T-helper 17 cell (primary cell): ENCODE results near the gene SNRPD1. TPM values are rescaled to one million over a fixed set of nuclear protein-coding genes. Genes with fewer than 3 reads are reported as not detected.
"Not testable (repeated sequence)": the region's sequence is repeated elsewhere in the genome, so short reads cannot be mapped to it uniquely, and the experiment has no call there.

Experiments
- ATAC-seq: fragments of 150-1000 bp; cut with Tn5 transposase; 2 replicates; pipeline ENCODE4 v1.10.0; 2021; ENCODE audit warnings: mild to moderate bottlenecking, moderate library complexity
- DNase-seq, 3 donors: peaks; one replicate each; pipeline versions ENCODE4 v3.0.0 to v3.0.0-alpha.2; 2020 to 2021
- H3K9me3 ChIP-seq: one replicate; pipeline ENCODE4 v1.7.0; 2013; ENCODE audit warnings: low read length, mild to moderate bottlenecking; ENCODE audit not compliant: control insufficient read depth, poor library complexity, severe bottlenecking
- H3K27ac Mint-ChIP-seq: one replicate; pipeline ENCODE4 v1.8.0; 2022; ENCODE audit warnings: mild to moderate bottlenecking, moderate library complexity, mixed read lengths
- H3K27me3 Mint-ChIP-seq: one replicate; pipeline ENCODE4 v1.8.0; 2022; ENCODE audit warnings: mixed read lengths
- H3K36me3 Mint-ChIP-seq: one replicate; pipeline ENCODE4 v1.8.0; 2022; ENCODE audit warnings: low read depth, mixed read lengths
- H3K4me1 Mint-ChIP-seq: one replicate; pipeline ENCODE4 v1.8.0; 2022; ENCODE audit warnings: mild to moderate bottlenecking, mixed read lengths
- H3K4me3 Mint-ChIP-seq: one replicate; pipeline ENCODE4 v1.8.0; 2022; ENCODE audit warnings: mild to moderate bottlenecking, moderate library complexity, mixed read lengths
- total RNA-seq, 4 donors: library from RNA in 2 of 4; stranded (reverse) in 2 of 4; gene quantifications; one replicate each; pipeline ENCODE4 v1.2.3 and lab custom pipeline; 2022 to 2026

Gene SNRPD1
- total RNA-seq, 2 donors from 2014 or later, result 23.1 to 29.9 TPM

GRCh38 chr18:21604671-21605070 lies 7.4 kb upstream of the SNRPD1 start:
- Mint-ChIP-seq H3K4me1 (peaks cover 18% of the 10 kb centered on the region), H3K27me3 (no peaks in the 10 kb centered on the region), H3K36me3 (peaks cover 6% of the 10 kb centered on the region), H3K4me3 (no peak overlapping the region), H3K27ac (peak overlapping the region; percentile 29)
- no peaks in the 10 kb centered on the region for H3K9me3 ChIP-seq
- ATAC-seq (no peak), DNase-seq (no peak)

DNA sequence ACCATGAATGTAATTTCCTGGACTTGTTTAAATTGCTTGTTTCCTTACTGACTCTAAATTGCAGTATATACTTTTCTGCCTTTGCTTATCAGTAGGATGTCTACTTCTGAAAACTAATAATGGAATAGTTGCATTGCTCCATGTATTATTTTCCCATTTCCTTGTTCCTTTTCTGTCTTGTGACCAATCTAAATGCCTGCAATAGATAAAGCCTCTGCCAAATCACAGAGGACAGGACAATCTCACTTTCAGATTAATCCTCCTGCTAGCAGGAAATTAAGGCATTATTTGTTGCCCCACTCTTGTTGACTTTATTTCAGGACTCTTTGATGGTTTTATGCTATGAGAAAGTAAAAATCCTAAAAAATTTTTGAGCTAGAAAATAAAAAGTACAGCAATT lies 6.9 kb upstream of the SNRPD1 start:
- no peak for DNase-seq
- Mint-ChIP-seq H3K27me3 (no peaks in the 10 kb centered on the region), H3K27ac (peak overlapping the region; percentile 29), H3K4me3 (no peak overlapping the region), H3K4me1 (peaks cover 14% of the 10 kb centered on the region), H3K36me3 (peaks cover 5% of the 10 kb centered on the region)
- no peaks in the 10 kb centered on the region for H3K9me3 ChIP-seq
- ATAC-seq, result no peak

GRCh38 chr18:21611401-21612124 lies 551 bp upstream of the SNRPD1 start:
- not testable (repeated sequence) for DNase-seq, H3K36me3 Mint-ChIP-seq, H3K27me3 Mint-ChIP-seq, H3K9me3 ChIP-seq
- ATAC-seq, result peak; percentile 1
- H3K4me1 Mint-ChIP-seq, result peaks cover 19% of the 10 kb centered on the region
- peak overlapping the region; percentile 98 for H3K4me3 Mint-ChIP-seq
- H3K27ac Mint-ChIP-seq, result peak overlapping the region; percentile 97

GRCh38 chr18:21621640-21622039 lies 9.5 kb downstream of the SNRPD1 start:
- not testable (repeated sequence) for H3K4me3 Mint-ChIP-seq, H3K27me3 Mint-ChIP-seq, H3K27ac Mint-ChIP-seq, H3K9me3 ChIP-seq, H3K36me3 Mint-ChIP-seq, DNase-seq, H3K4me1 Mint-ChIP-seq, ATAC-seq

GRCh38 chr18:21629089-21629832 lies 17.1 kb downstream of the SNRPD1 start:
- Mint-ChIP-seq H3K4me3 (peak overlapping the region; percentile 83), H3K36me3 (no peaks in the 10 kb centered on the region)
- ATAC-seq, result peak; percentile 14

GRCh38 chr18:21632393-21632792 lies 20.3 kb downstream of the SNRPD1 start:
- no peaks in the 10 kb centered on the region for H3K27me3 Mint-ChIP-seq
- no peak for DNase-seq
- H3K4me1 Mint-ChIP-seq, result peaks cover 12% of the 10 kb centered on the region
- no peak overlapping the region for H3K27ac Mint-ChIP-seq
- no peak overlapping the region for H3K4me3 Mint-ChIP-seq
- ATAC-seq, result no peak
- H3K9me3 ChIP-seq, result no peaks in the 10 kb centered on the region
- H3K36me3 Mint-ChIP-seq, result no peaks in the 10 kb centered on the region

More at GRCh38 chr18:21629089-21629832, 17.1 kb downstream of the SNRPD1 start:
- H3K9me3 ChIP-seq, result no peaks in the 10 kb centered on the region
- peaks cover 12% of the 10 kb centered on the region for H3K4me1 Mint-ChIP-seq
- no peak for DNase-seq
- peak overlapping the region; percentile 95 for H3K27ac Mint-ChIP-seq
- no peaks in the 10 kb centered on the region for H3K27me3 Mint-ChIP-seq

GRCh38 chr18:21634588-21635199 lies 22.6 kb downstream of the SNRPD1 start:
- H3K27ac Mint-ChIP-seq, result no peak overlapping the region
- H3K4me1 Mint-ChIP-seq, result peaks cover 3% of the 10 kb centered on the region
- no peaks in the 10 kb centered on the region for H3K27me3 Mint-ChIP-seq
- DNase-seq (no peak), ATAC-seq (no peak)
- H3K36me3 Mint-ChIP-seq, result no peaks in the 10 kb centered on the region
- H3K4me3 Mint-ChIP-seq, result no peak overlapping the region
- H3K9me3 ChIP-seq, result no peaks in the 10 kb centered on the region

GRCh38 chr18:21636769-21637168 lies 24.7 kb downstream of the SNRPD1 start:
- peaks cover 3% of the 10 kb centered on the region for H3K4me1 Mint-ChIP-seq
- peak overlapping the region; percentile 11 for H3K27ac Mint-ChIP-seq
- no peaks in the 10 kb centered on the region for H3K9me3 ChIP-seq
- H3K4me3 Mint-ChIP-seq, result no peak overlapping the region
- DNase-seq, result no peak
- no peaks in the 10 kb centered on the region for H3K36me3 Mint-ChIP-seq
- ATAC-seq, result no peak
- no peaks in the 10 kb centered on the region for H3K27me3 Mint-ChIP-seq

DNA sequence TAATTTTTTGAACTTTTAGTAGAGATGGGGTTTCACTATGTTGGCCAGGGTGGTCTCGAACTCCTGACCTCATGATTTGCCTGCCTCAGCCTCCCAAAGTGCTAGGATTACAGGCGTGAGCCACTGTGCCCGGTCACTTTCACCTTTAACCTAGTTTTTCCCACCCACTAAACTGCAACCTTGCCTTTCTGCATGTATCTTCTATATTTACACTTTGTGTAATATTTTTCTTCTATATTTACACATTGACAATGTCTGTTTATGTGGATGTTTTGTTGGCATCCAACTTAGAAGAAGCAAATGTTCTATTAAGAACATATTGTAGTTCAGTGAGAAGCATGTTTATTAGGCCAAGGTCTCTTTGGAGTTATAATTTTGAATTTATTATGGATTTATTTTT lies 26.7 kb downstream of the SNRPD1 start:
- no peak for DNase-seq
- H3K4me3 Mint-ChIP-seq, result no peak overlapping the region

GRCh38 chr18:21640375-21640774 lies 28.3 kb downstream of the SNRPD1 start:
- H3K27ac Mint-ChIP-seq, ATAC-seq, H3K36me3 Mint-ChIP-seq, H3K9me3 ChIP-seq, DNase-seq, H3K4me3 Mint-ChIP-seq, H3K4me1 Mint-ChIP-seq, H3K27me3 Mint-ChIP-seq: not testable (repeated sequence)

More for the DNA sequence above, 26.7 kb downstream of the SNRPD1 start:
- no peaks in the 10 kb centered on the region for H3K9me3 ChIP-seq
- Mint-ChIP-seq H3K36me3 (no peaks in the 10 kb centered on the region), H3K4me1 (peaks cover 3% of the 10 kb centered on the region), H3K27ac (peak overlapping the region; percentile 87), H3K27me3 (no peaks in the 10 kb centered on the region)
- ATAC-seq, result no peak

DNA sequence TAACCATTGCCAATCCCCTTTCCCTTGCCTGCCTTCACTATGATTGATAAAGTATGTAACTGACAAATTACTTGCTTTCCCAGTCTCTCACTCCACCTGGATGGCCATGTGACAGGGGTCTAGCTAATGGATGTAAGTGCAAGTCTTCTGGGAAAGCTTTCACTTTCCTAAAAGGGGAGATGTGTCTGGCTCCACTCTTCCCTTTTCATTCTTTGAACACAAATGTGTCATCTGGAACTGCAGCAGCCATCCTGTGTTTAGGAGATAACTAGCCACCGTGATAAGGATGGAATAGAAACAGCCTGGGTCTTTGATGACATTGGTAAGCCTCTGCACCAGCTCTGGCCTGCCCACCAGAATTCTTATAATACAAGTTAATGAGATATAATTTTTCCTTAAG lies 38.2 kb downstream of the SNRPD1 start:
- no peaks in the 10 kb centered on the region for H3K27me3 Mint-ChIP-seq
- H3K27ac Mint-ChIP-seq, result no peak overlapping the region
- no peak overlapping the region for H3K4me3 Mint-ChIP-seq
- no peaks in the 10 kb centered on the region for H3K9me3 ChIP-seq
- ATAC-seq (no peak), DNase-seq (no peak)
- H3K4me1 Mint-ChIP-seq, result no peaks in the 10 kb centered on the region
- H3K36me3 Mint-ChIP-seq, result peaks cover 5% of the 10 kb centered on the region

DNA sequence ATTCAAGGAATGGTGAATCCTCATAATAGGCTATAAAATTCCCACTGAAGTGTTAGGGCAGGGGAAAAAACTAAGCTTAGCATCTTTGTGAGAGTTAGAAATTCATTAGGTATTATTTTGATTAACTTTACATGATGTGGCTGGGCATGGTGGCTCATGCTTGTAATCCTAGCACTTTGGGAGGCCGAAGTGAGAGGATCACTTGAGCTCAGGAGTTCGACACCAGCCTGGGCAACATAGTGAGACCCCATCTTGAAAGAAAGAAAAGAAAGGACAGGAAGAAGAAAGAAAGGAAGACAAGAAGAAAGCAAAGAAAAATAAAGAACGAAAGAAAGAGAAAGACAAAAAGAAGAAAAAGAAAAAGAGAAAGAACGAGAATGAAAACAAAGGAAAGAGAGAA lies 40.0 kb downstream of the SNRPD1 start:
- Mint-ChIP-seq H3K4me1 (no peaks in the 10 kb centered on the region), H3K27ac (no peak overlapping the region), H3K27me3 (no peaks in the 10 kb centered on the region), H3K36me3 (peaks cover 7% of the 10 kb centered on the region), H3K4me3 (no peak overlapping the region)
- H3K9me3 ChIP-seq, result no peaks in the 10 kb centered on the region
- no peak for ATAC-seq
- no peak for DNase-seq

GRCh38 chr18:21653361-21653760 lies 41.2 kb downstream of the SNRPD1 start:
- no peaks in the 10 kb centered on the region for H3K4me1 Mint-ChIP-seq
- ATAC-seq (no peak), DNase-seq (no peak)
- peaks cover 7% of the 10 kb centered on the region for H3K36me3 Mint-ChIP-seq
- no peak overlapping the region for H3K4me3 Mint-ChIP-seq
- H3K9me3 ChIP-seq, result no peaks in the 10 kb centered on the region
- H3K27me3 Mint-ChIP-seq, result no peaks in the 10 kb centered on the region
- H3K27ac Mint-ChIP-seq, result no peak overlapping the region
